Activated B cell treated with CpG ODN at 0.5 μM for 24 hours (primary cell): ENCODE measurements around the gene ATP10D. TPM values are rescaled to one million over a fixed set of nuclear protein-coding genes. Genes with fewer than 3 reads are reported as not detected.

ENCODE experiments used
- ATAC-seq: fragments of 200-7000 bp; cut with Tn5 transposase; one replicate; pipeline ENCODE4 v1.10.0; 2021; ENCODE audit warnings: low read depth, mild to moderate bottlenecking, moderate library complexity
- CTCF ChIA-PET: fragments of 350-600 bp; sonication (Branson Sonifier 250); formaldehyde crosslinking; loops from one replicate; lab custom pipeline; 2021; ENCODE audit warnings: antibody characterized with exemption; lab: Charles Lee
- POLR2A ChIA-PET: fragments of 350-600 bp; sonication (Branson Sonifier 250); formaldehyde crosslinking; loops from one replicate; lab custom pipeline; 2021; ENCODE audit warnings: antibody characterized with exemption; lab: Charles Lee
- DNase-seq: peaks from one replicate; pipeline ENCODE4 v3.0.0; 2022
- H3K27ac Mint-ChIP-seq: one replicate; pipeline ENCODE4 v1.8.0; 2020; ENCODE audit warnings: mixed read lengths
- H3K27me3 Mint-ChIP-seq: one replicate; pipeline ENCODE4 v1.8.0; 2021; ENCODE audit warnings: mixed read lengths
- H3K36me3 Mint-ChIP-seq: one replicate; pipeline ENCODE4 v1.8.0; 2021; ENCODE audit warnings: low read depth, mixed read lengths
- H3K4me1 Mint-ChIP-seq: one replicate; pipeline ENCODE4 v1.8.0; 2021; ENCODE audit warnings: mixed read lengths
- H3K4me3 Mint-ChIP-seq: one replicate; pipeline ENCODE4 v1.8.0; 2020; ENCODE audit warnings: mild to moderate bottlenecking, mixed read lengths
- H3K9me3 Mint-ChIP-seq: one replicate; pipeline ENCODE4 v1.8.0; 2020; ENCODE audit warnings: mixed read lengths
- CTCF ChIP-seq: fragments of 200-600 bp; IDR thresholded peaks from one replicate; pipeline ENCODE4 v1.8.0; 2022; ENCODE audit warnings: antibody characterized with exemption, mild to moderate bottlenecking
- intact Hi-C: fragments of 100-400 bp; cut with micrococcal nuclease; formaldehyde crosslinking; loops from one replicate; pipeline ENCODE4 v1.15.1; 2024
- total RNA-seq: library from RNA; stranded (reverse); gene quantifications from 2 replicates; pipeline ENCODE4 v1.2.3, GENCODE V29; 2022

The ATP10D gene
- total RNA-seq, 1 donor from 2014 or later: 31.6 TPM

DNA sequence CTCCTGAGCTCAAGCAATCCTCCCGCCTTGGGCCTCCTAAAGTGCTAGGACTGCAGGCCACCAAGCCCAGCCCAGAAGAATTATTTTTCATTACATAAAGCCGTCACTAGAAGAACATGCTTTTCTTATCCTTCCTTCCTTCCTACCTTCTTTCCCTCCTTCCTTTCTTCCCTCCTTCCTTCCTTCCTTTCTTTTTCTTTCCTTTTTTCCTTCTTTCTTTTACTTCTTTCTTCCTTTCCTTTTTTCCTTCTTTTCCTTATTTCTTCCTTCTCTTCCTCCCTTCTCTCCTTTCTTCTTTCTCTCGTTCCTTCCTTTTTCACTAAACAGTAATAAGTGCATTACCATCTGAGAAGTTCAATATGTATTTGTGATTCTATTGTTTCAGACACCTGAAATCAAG lies 121.4 kb downstream of the ATP10D start:
- Mint-ChIP-seq H3K4me3 (no peak overlapping the region), H3K27me3 (no peaks in the 10 kb centered on the region), H3K27ac (no peak overlapping the region), H3K9me3 (peaks cover 7% of the 10 kb centered on the region), H3K36me3 (peaks cover 13% of the 10 kb centered on the region), H3K4me1 (no peaks in the 10 kb centered on the region)
- ATAC-seq (no peak), DNase-seq (no peak)
- CTCF ChIA-PET: no interaction called here
- TF ChIP-seq CTCF: no peak
- POLR2A ChIA-PET: no interaction called here
- intact Hi-C loops: no loop called here

DNA sequence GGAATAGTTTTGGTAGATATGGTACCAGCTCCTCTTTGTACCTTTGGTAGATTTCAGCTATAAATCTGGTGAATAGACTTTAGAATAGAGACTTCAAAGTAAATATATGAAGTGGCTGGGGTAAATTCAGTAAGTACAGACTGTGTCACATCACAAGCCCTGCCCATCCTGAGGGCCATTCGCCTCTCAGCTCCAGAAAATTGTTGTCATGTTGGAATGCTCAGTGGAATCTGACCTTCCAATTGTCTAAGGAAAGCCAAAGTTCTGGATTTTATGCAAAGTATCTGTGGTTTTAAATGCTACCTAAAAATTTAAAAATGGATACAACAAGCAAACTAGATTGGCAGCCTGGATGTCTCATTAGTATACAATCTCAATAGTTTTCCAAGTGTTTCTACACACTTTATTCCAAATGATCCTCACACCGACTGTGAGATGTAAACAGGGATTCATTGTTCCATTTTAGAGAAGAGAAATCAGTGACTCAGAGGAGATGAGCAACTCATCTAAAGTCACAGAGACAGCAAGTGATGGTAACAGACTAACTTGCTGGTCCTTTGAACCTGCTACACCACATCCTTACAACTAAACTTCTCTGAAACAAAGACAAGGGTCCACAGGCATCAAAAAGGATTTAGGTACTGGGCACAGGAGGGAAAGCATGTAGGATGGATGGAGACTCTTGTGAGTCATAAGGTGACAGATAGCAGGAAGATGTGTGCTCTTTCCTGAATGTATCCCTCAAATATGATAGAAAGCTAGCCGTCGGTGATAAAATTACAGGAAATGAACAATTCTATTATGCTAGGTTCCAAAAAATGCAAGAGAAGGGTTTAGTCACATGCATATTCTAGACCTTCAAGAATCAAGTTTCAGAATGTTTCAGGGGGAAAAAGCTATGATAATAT lies 127.3 kb downstream of the ATP10D start:
- ATAC-seq (no peak), DNase-seq (no peak)
- intact Hi-C loops: no loop called here
- H3K4me3 Mint-ChIP-seq: no peak overlapping the region
- no peak overlapping the region for H3K27ac Mint-ChIP-seq
- no peak for TF ChIP-seq CTCF
- POLR2A ChIA-PET: no interaction called here
- H3K27me3 Mint-ChIP-seq: no peaks in the 10 kb centered on the region
- CTCF ChIA-PET: no interaction called here
- no peaks in the 10 kb centered on the region for H3K4me1 Mint-ChIP-seq
- H3K36me3 Mint-ChIP-seq: no peaks in the 10 kb centered on the region
- H3K9me3 Mint-ChIP-seq: no peaks in the 10 kb centered on the region

DNA sequence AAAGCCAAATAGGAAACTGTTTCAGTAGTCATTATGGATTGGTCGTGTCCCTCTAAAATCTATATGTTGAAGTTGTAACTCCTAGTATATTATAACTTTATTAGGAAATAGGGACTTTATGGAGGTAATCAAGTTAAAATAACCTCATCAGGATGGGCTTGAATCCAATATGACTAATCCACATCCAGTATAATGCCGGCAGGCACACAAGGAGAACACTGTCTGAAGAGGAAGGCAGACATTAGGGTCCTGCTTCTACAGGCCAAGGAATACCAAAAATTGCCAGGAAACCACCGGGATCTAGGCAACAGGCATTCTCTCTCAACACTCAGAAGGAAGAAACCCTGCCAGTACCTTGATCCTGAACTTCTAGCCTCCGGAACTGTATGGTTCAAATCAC lies 130.3 kb downstream of the ATP10D start:
- ChIA-PET POLR2A (no interaction called here), CTCF (no interaction called here)
- H3K4me1 Mint-ChIP-seq: no peaks in the 10 kb centered on the region
- no peak overlapping the region for H3K4me3 Mint-ChIP-seq
- DNase-seq (no peak), ATAC-seq (no peak)
- intact Hi-C loops: no loop called here
- TF ChIP-seq CTCF: no peak
- no peak overlapping the region for H3K27ac Mint-ChIP-seq
- H3K27me3 Mint-ChIP-seq: no peaks in the 10 kb centered on the region
- H3K36me3 Mint-ChIP-seq: no peaks in the 10 kb centered on the region
- H3K9me3 Mint-ChIP-seq: no peaks in the 10 kb centered on the region

- Mint-ChIP-seq H3K4me3 (no peak overlapping the region), H3K27me3 (no peaks in the 10 kb centered on the region), H3K27ac (no peak overlapping the region), H3K36me3 (no peaks in the 10 kb centered on the region), H3K9me3 (no peaks in the 10 kb centered on the region), H3K4me1 (no peaks in the 10 kb centered on the region)
- no peak for TF ChIP-seq CTCF
- DNase-seq (no peak), ATAC-seq (no peak)
- intact Hi-C loops: no loop called here
- POLR2A ChIA-PET: no interaction called here
- CTCF ChIA-PET: no interaction called here
Observed at GRCh38 chr4:47617607-47618006, 132.5 kb downstream of the ATP10D start.

GRCh38 chr4:47619691-47620090 lies 134.6 kb downstream of the ATP10D start:
- ATAC-seq (no peak), DNase-seq (no peak)
- intact Hi-C loops: no loop called here
- no peaks in the 10 kb centered on the region for H3K9me3 Mint-ChIP-seq
- no peak for TF ChIP-seq CTCF
- ChIA-PET POLR2A (no interaction called here), CTCF (no interaction called here)
- no peaks in the 10 kb centered on the region for H3K4me1 Mint-ChIP-seq
- no peak overlapping the region for H3K27ac Mint-ChIP-seq
- no peaks in the 10 kb centered on the region for H3K36me3 Mint-ChIP-seq
- H3K4me3 Mint-ChIP-seq: no peak overlapping the region
- no peaks in the 10 kb centered on the region for H3K27me3 Mint-ChIP-seq
